Stomach (tissue), 9 donors: ENCODE data around the gene NAV2. TPM values are rescaled to one million over a fixed set of nuclear protein-coding genes. Genes with fewer than 3 reads are reported as not detected.

ENCODE experiments used
- DNase-seq, 2 donors: peaks; one replicate each; pipeline versions ENCODE4 v3.0.0 to v3.0.0-alpha.2; 2013 to 2019
- H3K27ac ChIP-seq, 5 donors: fragments of 200-600 bp in 4 of 5; sonication (generic) in 4 of 5; one replicate each; pipeline ENCODE4 v1.5.1; 2013 to 2019; ENCODE audit warnings: mild to moderate bottlenecking in 1 of 5, moderate library complexity in 1 of 5
- H3K27me3 ChIP-seq, 3 donors: fragments of 200-600 bp; sonication (generic); one replicate each; pipeline ENCODE4 v1.5.1; 2017 to 2019; ENCODE audit warnings: mixed run types in 1 of 3
- H3K36me3 ChIP-seq, 4 donors: fragments of 200-600 bp; sonication (generic); 1 replicate in 3 of 4; 2 replicates in 1 of 4; pipeline ENCODE4 v1.5.1; 2016 to 2019
- H3K4me1 ChIP-seq, 4 donors: fragments of 200-600 bp; sonication (generic); one replicate each; pipeline ENCODE4 v1.5.1; 2016 to 2019
- H3K4me3 ChIP-seq, 4 donors: fragments of 200-600 bp; sonication (generic) in 3 of 4; one replicate each; pipeline ENCODE4 v1.5.1; 2016 to 2019; ENCODE audit warnings: mild to moderate bottlenecking in 1 of 4
- H3K9me3 ChIP-seq, 4 donors: fragments of 200-600 bp; sonication (generic); one replicate each; pipeline ENCODE4 v1.5.1; 2016 to 2019
- EP300 ChIP-seq: sonication (generic); formaldehyde crosslinking; IDR thresholded peaks from one replicate; pipeline ENCODE4 v1.6.1; 2017; ENCODE audit warnings: antibody characterized with exemption
- POLR2A ChIP-seq, 4 donors: fragments of 450-650 bp; IDR thresholded peaks; one replicate each; pipeline ENCODE4 v1.6.1; 2016; ENCODE audit warnings: antibody characterized with exemption in 4 of 4, control low read depth in 2 of 4, mild to moderate bottlenecking in 1 of 4, moderate library complexity in 1 of 4
- POLR2AphosphoS5 ChIP-seq, 3 donors: sonication (generic); formaldehyde crosslinking; IDR thresholded peaks; one replicate each; pipeline ENCODE4 v1.6.1; 2016; ENCODE audit warnings: antibody characterized with exemption in 3 of 3
- WGBS, 5 donors: extraction: QIAGEN DNeasy Blood & Tissue Kit in 3 of 5; methylation state at CpG; one replicate each; pipeline versions ENCODE4 v1.1.5 to v1.1.7; 2013 to 2018; 5-methylcytosine and 5-hydroxymethylcytosine counted together
- intact Hi-C: fragments of 100-400 bp; cut with DNase I; formaldehyde crosslinking; loops from one replicate; pipeline ENCODE4 v1.15.1; 2023; ENCODE audit warnings: low total_unique reads
- polyA plus RNA-seq, 3 donors: library from polyadenylated mRNA; stranded (reverse); fragments of 200-250 nt; gene quantifications; one replicate each; pipeline ENCODE4 v1.2.3, GENCODE V29; 2013
- total RNA-seq, 5 donors: library from RNA; depleted of rRNA; stranded (reverse); fragments of >200 nt; gene quantifications; one replicate each; pipeline versions ENCODE4 v1.1.0 to v1.2.3, GENCODE V29; 2014 to 2016
- TF ChIP-seq, protein P1 (sequence below), 7 experiments: fragments of 450-650 bp in 4 of 7; fragments of 200-600 bp in 3 of 7; sonication (generic) in 3 of 7; IDR thresholded peaks; one replicate each; pipeline ENCODE4 v1.5.1; 2016 to 2019; ENCODE audit warnings: antibody characterized with exemption in 7 of 7, control low read depth in 2 of 7, mild to moderate bottlenecking in 1 of 7
- donor health status: healthy with polysubstance abuse.
- donor health status: Bipolar disorder and iron deficiency.
- donor health status: healthy.

The NAV2 gene
- total and polyA plus RNA-seq, 8 donors: 1.8 to 92.4 (median 7.9) TPM

DNA sequence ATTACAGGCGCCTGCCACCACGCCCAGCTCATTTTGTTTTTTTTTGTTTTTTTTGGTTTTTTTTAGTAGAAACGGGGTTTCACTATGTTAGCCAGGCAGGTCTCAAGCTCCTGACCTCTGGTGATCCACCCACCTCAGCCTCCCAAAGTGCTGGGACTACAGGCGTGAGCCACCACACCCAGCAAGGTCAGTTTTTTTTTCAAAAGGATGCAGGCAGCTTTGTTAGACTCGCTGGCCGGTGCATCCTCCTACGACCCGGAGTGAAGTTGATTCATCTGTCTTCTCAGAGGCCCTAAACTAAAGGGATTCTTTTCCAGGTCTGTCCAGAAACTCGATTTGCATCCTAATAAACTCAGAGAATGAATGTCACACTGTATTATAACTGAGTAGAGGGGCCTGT lies 265.3 kb downstream of the NAV2 start:
- H3K4me1 ChIP-seq: peaks cover 13 to 47% (median 31%) of the 10 kb centered on the region in 4 donors
- no peak for TF ChIP-seq POLR2A (IDR thresholded peaks at IDR 0.05)
- TF ChIP-seq EP300: no peak
- TF ChIP-seq POLR2AphosphoS5 (IDR thresholded peaks at IDR 0.05): no peak
- TF ChIP-seq, protein P1, sequence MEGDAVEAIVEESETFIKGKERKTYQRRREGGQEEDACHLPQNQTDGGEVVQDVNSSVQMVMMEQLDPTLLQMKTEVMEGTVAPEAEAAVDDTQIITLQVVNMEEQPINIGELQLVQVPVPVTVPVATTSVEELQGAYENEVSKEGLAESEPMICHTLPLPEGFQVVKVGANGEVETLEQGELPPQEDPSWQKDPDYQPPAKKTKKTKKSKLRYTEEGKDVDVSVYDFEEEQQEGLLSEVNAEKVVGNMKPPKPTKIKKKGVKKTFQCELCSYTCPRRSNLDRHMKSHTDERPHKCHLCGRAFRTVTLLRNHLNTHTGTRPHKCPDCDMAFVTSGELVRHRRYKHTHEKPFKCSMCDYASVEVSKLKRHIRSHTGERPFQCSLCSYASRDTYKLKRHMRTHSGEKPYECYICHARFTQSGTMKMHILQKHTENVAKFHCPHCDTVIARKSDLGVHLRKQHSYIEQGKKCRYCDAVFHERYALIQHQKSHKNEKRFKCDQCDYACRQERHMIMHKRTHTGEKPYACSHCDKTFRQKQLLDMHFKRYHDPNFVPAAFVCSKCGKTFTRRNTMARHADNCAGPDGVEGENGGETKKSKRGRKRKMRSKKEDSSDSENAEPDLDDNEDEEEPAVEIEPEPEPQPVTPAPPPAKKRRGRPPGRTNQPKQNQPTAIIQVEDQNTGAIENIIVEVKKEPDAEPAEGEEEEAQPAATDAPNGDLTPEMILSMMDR (IDR thresholded peaks at IDR 0.05): no peak
- DNase-seq: no peak

DNA sequence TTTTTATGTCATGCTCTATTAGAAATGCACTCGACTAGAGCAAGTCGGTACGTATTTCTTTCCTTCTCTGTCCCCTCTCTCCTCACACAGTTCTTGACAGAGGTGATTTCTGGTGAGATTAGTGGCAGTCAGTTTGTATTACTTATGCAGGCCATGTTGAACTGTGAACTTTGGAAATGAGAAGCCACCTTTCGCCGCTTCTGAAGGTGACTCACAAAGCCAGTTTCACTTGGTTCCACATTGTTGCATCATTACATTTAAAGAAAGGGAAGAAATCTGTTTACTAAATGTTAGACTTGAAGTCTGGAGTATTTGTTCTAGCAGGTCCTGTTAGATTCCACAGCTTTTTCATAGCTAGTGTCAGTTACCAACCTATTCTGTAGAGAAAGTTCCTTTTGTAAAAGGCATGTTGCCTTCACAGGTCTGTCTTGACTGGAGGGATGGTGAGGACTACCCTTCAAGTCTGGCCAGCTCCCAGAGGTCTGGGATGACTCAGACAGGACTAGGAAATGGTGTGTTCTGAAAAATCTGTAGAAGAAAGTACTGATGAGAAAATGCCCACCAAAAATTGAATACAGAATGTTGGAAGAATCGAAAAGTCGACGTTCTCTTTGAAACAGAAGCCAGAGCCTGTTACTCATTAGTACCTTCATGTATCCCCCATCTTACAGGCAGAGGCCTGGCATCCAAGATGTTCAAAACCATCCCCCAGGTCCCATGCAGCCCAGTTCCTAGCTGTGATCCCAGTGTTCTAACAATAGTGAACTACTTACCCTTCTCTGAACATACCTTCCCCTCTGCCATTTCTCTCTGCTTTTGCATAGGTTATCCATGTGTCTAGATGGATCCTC lies 266.3 kb downstream of the NAV2 start:
- H3K4me3 ChIP-seq: no peak overlapping the region
- H3K27ac ChIP-seq: peak overlapping the region in 3 of 5 donors; percentile 20 to 60 (median 50)
- DNase-seq: peak in 1 of 2 donors; percentile 62
- no peaks in the 10 kb centered on the region for H3K27me3 ChIP-seq
- TF ChIP-seq, protein P1 (IDR thresholded peaks at IDR 0.05): no peak
- peak in 1 of 3 donors; percentile 32 for TF ChIP-seq POLR2AphosphoS5 (IDR thresholded peaks at IDR 0.05)
- 74 to 81% (median 76%) methylated on average over 8 of the region's 8 CpGs for WGBS, 5 donors
- intact Hi-C loops: no loop called here
- H3K36me3 ChIP-seq: peaks cover 0 to 9% (median 1%) of the 10 kb centered on the region in 4 donors
- H3K9me3 ChIP-seq: no peaks in the 10 kb centered on the region
- H3K4me1 ChIP-seq: peaks cover 13 to 51% (median 31%) of the 10 kb centered on the region in 4 donors

More for the DNA sequence above, 265.3 kb downstream of the NAV2 start:
- intact Hi-C loops: no loop called here
- Histone ChIP-seq H3K27ac (no peak overlapping the region), H3K4me3 (no peak overlapping the region), H3K36me3 (peaks cover 0 to 15% (median under 1%) of the 10 kb centered on the region in 4 donors), H3K27me3 (no peaks in the 10 kb centered on the region), H3K9me3 (no peaks in the 10 kb centered on the region)
- WGBS, 5 donors: 94 to 98% (median 95%) methylated on average over 9 of the region's 9 CpGs

DNA sequence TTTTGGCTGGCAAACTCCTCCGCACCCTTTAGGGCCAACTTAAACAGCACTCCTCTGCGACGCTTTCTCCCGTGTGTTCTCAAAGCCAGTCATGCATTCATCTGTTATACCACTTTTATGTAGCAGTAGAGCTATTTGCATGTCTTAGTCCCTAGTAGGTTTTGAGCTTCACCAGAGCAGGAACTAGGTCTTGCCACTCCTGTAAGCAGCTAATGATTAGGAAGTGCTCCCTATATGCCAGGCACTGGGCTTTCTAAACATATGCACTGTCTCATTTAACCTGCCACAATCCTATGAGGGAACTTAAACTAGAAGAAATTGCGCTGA lies 266.8 kb downstream of the NAV2 start:
- TF ChIP-seq POLR2A (IDR thresholded peaks at IDR 0.05): no peak
- TF ChIP-seq, protein P1 (IDR thresholded peaks at IDR 0.05): no peak
- no peak for DNase-seq
- peaks cover 0 to 15% (median 6%) of the 10 kb centered on the region in 4 donors for H3K36me3 ChIP-seq
- no peak overlapping the region for H3K4me3 ChIP-seq
- H3K9me3 ChIP-seq: no peaks in the 10 kb centered on the region
- 90 to 97% (median 93%) methylated on average over 5 of the region's 5 CpGs for WGBS, 5 donors
- H3K27me3 ChIP-seq: no peaks in the 10 kb centered on the region
- H3K4me1 ChIP-seq: peaks cover 13 to 51% (median 31%) of the 10 kb centered on the region in 4 donors
- intact Hi-C loops: no loop called here
- peak overlapping the region in 2 of 5 donors; percentile 50 to 60 for H3K27ac ChIP-seq

DNA sequence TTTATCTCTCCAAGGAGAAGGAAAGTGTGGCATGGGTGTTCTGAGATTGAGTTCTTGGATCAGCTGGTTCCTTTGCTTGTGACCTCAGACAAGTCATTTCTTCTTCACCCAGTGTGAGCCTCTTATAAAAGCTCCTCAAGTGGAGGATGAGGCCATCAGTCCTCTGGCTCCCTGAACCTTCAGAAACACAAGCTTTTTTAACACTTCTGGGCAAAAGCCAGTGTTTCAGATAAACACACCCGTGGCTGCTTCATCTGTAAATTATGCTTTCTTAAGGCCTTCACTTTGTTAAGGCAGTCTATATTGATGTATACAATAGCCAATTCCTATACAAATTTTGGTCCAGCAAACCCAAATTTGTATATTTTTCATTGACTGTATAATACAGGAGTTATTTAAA lies 267.8 kb downstream of the NAV2 start:
- no peak overlapping the region for H3K4me3 ChIP-seq
- H3K36me3 ChIP-seq: peaks cover 0 to 19% (median 7%) of the 10 kb centered on the region in 4 donors
- no peak for DNase-seq
- 12 to 39% (median 18%) methylated on average over 1 of the region's 1 CpG for WGBS, 5 donors
- TF ChIP-seq POLR2A (IDR thresholded peaks at IDR 0.05) (no peak), POLR2AphosphoS5 (IDR thresholded peaks at IDR 0.05) (no peak), EP300 (no peak)
- TF ChIP-seq, protein P1 (IDR thresholded peaks at IDR 0.05): no peak
- intact Hi-C loops: no loop called here
- peaks cover 13 to 51% (median 31%) of the 10 kb centered on the region in 4 donors for H3K4me1 ChIP-seq
- H3K9me3 ChIP-seq: no peaks in the 10 kb centered on the region
- H3K27ac ChIP-seq: peak overlapping the region in 3 of 5 donors; percentile 50 to 60 (median 54)
- no peaks in the 10 kb centered on the region for H3K27me3 ChIP-seq
